CD4-positive, alpha-beta T cell treated with Interleukin-10 for 1 hour (primary cell): Measurements from ENCODE around the gene PRDM12.

Experiments
- DNase-seq: peaks from one replicate; pipeline ENCODE4 v3.0.0-alpha.2; 2020

PRDM12 gene

DNA sequence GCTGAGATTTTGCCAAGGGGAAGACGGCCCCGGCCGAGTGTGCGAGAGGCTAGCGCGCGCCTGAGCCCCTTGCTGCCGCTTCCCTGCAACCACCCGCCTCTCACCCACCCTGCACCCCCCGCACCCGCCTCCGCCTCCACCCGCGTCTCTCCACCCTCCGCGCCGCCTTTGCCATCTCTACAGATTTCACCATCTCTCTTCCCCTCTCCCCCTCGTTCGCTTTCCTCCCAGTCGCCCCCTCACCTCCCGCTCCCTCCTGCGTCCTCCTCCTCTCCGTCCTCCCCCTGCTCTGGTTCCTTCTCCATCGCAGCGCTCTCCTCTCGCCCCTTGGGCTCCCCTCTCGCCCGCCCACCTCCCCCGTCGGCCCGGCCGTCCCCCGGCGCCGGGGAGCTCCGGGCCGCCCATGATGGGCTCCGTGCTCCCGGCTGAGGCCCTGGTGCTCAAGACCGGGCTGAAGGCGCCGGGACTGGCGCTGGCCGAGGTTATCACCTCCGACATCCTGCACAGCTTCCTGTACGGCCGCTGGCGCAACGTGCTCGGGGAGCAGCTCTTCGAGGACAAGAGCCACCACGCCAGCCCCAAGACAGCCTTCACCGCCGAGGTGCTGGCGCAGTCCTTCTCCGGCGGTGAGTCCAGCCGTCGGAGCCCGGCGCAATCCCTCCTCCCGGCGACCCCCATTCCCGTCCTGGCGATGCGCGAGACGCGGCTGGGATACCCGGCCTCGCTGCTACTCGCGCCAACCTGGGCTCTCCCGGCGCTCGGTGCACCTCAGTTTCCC is at the start of gene PRDM12:
PRDM12 (plus strand) TSS at position 344 of the 778 bp plus-strand sequence; CDS start at position 404, 60 bp downstream.
- DNase-seq: no peak

DNA sequence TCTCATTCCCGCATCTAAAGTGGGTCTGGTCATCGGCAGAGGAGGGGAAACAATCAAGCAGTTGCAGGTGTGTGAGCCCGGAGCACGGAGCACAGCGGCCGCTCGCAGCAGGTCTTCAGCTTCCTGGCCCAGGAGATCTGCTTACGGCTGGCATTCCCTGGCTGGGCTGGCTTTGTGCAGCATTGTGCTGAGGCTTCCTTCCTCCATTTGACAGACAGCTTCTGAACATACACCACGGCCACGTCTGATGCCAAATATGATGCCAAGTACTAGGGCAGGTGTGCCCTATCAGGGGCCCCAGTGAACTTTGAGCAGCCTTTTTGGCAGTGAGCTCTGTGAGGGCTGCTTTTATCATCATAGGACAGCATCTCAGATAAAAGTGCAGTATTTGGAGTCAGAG is 47.9 kb upstream of the PRDM12 start:
- no peak for DNase-seq

DNA sequence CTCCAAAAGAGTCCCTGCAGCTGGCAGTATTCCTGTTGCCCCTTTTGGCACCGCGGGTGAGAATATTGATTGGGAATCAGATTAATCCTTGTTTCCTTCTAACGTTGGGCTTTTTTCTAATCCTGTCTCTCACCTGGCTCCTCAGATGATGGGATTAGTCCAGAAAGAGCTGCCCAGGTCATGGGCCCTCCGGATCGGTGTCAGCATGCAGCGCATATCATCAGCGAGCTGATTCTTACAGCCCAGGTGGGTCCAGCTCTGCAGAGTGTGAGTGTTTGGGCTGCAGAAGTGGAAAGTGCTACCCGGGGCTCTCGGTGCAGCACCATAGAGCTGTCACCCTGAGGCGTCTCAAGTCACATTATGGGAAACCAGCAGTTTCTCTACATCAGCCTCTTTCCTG is 40.9 kb upstream of the PRDM12 start:
- DNase-seq: no peak

DNA sequence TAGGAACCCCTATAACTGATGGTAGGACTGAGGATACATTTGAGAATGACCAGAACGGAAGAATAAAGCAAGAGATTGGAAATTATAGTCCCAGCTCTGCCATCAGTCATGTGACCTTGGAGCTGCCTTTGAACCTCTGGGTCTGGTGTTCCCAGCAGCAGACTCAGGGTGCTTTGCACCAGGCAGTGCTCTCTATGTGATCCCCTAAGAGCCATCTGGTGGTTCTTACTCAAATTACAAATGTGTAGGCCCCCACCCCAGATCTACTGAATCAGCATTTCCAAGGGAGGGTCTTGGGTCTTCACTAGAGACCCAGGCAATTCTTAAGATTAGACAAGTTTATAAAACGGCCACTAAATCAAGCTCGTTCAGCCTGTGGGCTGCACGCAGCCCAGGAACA is 40.2 kb upstream of the PRDM12 start:
- DNase-seq: no peak

DNA sequence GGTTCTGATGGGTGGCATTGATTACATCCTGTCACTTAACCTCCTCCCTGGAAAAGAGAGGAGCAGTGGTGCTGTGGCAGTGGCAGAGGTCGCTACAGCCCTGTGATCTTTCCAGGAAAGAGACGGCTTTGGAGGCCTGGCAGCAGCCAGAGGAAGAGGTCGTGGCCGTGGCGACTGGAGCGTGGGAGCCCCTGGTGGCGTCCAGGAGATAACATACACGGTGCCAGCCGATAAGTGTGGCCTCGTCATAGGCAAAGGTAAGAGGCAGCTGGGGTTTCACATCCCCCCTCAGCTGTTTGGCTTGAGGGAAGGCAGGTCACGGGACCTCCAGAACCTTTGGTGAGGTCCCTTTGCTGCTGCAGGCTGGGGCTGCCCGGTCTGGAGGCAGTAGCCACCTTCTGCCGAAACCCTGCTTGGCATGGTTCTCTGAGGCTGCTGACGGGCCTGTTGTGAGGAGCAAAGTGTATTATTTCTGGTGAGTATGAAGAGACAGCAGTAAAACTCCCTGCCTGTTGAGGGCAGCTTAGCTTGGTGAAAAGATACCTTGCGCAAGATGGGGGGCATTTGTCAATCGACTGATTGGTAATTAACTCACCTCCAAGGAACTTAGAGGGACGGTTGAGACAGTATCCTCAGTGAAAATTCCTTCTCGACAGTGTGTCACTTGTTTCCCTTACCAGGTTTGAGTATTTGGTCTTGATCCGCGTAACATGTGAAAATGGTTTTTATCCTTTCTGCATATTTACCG is 38.0 kb upstream of the PRDM12 start:
- no peak for DNase-seq

DNA sequence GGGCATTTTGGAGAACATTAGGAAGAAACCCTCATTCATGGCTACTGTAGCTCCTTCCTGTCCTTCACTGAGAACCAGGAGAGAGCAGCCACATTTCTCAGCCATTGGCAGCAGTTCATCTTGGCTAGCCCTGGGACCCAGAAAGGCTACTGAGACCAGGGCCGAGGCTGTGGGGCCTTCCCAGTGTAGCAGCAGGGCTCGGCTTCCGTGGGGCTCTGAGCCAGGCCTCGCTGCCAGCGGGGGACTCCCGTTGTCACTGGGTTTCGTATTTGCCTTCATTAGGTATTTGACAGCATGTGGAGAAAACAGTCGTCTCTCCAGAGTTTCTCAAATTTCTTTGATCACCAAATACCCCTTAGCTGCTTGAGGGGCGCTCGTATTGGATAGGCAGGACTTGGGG is 37.3 kb upstream of the PRDM12 start:
- DNase-seq: no peak

DNA sequence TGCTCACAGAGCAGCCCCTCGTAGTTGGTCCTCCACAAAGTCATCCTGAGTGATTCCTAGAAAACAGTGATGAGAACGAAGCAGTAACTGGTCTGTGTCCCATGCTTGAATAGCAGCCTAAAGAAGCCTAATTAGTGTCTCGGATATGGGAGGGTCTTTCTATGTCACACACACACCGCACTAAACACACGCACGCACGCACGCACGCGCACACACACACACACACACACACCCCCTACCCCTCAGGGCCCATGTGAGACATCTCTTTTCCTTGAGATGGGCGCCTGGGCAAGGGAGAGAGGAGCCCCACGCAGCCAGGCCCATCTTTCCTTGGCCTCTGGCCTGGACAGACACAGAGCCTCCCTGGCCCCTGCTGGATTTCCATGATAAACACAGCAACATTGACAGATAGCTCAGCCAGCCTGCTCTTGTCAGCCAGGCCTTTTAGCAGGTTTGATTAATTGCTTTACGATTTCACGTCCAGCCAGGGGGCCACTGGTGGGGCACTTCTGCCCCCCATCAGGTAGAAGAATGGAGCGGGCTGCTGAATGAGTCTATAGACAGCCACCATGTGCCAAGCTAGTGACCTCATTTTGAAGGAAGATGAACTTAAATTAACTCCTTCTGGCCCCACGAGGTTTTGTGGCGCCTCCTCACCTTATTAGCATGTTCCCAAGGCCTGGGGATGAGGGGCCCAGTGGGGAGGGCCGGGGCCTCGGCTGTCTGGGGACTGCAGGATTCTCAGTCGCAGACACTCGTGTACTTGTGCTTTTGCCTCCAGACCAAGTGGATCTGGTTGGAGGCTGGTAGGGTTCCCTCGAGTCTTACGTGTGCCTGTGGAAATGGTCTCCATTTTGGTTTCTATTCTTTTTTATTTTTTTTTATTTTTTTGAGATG is 36.2 kb upstream of the PRDM12 start:
- DNase-seq: no peak

DNA sequence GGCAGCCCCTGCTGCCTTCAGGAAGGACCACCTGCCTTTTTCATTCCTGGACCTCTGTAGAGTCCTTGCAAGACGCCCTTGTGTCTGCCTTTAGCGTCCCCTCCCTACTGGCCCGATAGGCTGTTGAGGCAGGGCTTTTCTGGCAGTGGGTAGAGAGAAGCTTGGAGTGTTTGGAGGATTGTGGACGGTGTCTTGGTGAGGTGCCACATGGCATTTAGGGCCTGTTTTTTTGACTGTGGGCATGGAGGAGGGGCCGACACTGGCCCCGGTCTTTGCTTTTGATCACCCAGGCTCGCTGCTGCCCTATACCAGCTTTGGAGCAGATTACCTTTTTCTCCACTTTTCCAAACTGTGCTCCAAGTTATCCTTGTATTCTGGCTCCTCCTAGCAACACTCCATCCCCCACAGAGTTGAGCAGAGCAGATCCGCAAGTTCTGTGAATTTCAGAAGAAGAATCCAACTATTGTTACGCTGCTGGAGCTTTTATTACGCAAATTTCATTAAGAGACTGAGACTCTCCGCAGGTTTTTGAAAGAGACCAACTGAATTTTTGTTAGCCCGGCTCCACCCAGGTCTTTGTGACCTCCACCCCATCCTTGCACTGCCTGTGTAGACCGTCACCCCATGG is 34.8 kb upstream of the PRDM12 start:
- DNase-seq: no peak

DNA sequence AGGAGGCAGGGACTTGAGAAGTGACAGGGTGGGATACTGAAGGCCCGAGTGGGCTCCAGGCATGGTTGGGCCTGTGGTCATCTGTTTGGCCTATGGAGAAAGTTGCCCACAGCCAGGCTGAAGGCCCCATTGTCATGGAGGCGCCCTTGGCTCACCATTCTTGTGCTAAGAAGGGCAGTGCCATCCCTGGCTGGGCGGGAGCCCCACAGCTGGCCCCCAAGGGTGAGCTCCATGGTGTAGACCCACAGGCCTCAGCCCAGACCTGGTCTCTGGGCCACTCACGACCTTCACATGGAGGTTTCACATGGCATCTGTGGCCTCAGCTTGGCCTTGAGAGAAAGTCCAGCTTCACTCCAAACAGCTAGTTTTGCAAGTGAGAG is 34.3 kb upstream of the PRDM12 start:
- no peak for DNase-seq

DNA sequence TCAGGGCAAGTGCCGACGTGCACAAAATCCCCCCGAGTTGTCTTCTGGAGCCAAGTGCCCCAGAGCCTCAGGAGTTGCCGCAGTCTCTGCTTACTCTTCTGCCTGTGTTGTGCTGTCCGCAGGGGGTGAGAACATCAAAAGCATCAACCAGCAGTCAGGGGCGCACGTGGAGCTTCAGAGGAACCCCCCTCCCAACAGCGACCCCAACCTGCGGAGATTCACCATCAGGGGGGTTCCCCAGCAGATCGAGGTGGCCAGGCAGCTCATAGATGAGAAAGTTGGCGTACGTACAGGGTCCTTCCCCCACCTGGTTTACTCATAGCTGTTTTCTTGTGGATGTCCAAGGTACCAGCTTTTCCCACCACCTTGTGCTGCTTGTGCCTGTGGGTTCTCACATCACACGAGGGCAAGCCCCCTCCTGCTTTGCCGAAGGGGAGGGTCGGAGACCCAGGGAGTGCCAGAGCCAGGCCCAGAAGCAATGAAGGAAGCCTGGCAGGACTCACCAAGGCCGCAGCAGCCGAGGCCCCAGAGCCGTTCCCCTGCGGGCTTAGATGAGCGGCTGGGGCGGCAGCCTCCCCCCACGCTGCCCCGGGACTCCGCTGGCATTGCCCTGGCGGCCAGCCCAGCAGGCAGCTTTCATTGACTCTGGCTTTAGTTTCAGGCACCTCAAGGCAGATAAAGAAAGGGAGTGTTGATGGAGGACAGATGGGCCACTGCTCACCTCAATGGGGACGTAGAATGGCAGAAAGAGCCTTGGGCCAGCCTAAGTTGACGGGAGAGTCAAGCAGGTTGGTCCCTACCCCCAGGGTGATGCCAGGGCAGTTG is 33.7 kb upstream of the PRDM12 start:
- DNase-seq: no peak

DNA sequence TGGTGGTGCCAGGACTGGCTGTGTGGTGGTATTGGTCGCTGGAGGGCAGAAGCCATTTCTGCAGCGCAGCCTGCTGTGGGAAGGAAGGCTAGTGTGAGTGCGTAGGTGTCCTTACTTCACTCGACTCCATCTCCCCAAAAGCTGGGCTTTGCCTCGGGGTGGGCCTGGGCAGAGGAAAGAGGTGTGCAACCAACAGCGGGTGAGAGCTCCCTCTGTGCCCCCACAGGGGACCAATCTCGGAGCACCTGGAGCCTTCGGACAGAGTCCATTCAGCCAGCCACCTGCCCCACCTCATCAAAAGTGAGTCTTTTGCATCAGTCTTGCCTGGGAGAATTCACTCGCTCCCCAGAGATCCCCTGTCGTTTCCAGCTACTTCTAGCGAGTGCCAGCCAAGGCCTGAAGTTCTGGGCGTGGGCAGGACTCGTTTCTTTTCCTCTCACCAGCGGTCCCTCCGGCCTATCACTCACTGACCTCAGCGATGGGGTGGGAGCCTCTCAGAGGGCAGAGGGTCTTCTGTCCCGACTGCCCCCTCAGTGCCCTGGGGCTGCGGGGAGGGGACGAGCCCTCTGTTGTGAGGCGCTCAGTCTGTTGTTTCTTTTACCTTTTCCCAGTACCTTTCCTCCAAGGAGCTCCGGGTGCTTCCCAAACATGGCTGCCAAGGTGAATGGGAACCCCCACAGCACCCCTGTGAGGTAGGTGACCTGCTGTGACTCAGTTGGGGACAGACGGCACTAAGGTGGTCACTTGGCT is 32.9 kb upstream of the PRDM12 start:
- no peak for DNase-seq

DNA sequence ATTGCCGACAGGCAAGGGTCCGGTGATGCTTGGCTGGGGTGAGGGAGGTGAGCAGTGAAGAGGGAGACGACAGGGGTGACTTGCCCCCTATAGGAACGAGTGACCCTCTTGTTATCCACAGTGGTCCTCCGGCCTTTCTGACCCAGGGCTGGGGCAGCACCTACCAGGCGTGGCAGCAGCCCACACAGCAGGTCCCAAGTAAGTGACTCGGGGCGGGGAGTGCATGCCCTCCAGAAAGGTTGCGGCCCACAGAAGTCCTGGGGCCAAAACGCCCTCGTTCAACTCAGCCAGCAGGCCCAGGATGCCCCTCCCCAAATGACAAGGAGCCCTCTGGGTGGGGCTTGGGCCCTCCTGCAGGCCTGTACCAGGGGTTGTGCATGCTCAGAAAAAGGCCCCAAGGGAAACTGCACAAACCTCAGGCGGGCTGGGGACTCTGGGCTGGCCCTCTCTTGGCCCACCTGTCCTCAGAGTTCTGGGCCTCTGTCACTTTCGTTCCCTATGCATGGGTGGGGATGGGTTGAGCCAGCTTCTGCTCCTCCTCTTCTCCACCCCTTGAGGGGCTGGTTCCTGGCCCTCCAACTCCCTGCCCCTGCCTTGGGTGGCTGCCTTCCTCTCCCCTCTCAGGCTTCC is 32.2 kb upstream of the PRDM12 start:
- no peak for DNase-seq

DNA sequence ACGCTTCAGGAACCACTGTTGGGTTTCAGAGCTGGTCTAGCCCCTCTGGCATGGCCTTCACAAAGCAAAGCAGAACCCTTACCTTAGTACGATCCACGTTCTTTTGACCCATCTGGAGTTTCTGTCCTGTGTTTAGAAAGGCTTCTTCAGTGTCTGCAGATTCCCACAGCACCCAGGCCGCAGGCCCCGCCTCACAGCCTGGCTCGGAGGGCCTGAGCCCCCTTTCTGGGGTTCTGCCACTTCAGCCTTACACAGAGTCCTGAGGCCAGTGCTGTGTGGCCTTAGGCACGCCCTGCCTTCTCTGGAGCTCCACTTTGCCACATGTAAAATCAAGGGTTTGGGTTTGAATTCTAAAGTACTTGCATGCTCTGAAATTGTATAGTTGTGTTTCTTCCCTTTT is 31.6 kb upstream of the PRDM12 start:
- no peak for DNase-seq

DNA sequence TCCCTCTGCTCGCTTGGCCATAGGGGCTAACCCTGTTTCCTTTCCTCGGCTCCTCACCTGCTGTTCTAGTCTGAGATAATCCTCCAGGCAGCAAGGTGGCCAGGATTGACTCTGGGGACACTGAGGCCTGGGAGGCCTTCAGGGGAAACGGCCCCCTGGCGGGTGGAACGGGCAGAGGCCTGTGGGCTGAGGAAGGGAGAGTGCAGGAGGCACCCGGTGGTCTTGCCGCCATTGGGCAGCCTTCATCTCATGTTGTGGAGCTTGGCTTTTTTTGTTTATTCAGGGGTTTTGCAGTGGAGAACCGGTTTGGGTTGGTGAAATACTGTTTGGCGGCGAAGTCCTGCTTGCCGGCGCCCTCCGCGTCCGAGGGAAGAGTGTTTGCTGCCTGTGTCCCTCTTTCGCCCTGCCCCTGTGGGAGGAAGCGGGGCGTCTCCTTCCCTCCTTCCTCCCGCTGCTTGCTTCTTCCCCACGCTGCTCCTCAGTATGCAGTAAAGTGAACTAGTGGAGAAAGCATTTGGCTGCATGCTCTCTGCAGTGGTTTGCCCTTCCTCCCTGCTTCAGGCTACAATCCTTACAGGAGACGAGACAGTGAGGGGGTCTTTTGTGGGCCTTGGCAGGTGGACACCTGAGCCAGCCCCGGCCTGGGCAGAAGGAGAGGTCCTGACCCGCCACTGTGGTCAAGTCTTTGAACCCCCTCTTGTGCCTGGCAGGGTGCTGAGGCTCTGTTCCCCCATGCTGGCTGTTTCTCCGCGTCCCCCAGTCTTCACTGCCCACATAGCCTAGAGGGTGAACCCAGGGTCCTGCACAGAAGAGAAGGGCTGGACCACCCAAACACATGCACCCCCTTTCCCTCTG is 30.8 kb upstream of the PRDM12 start:
- DNase-seq: no peak

DNA sequence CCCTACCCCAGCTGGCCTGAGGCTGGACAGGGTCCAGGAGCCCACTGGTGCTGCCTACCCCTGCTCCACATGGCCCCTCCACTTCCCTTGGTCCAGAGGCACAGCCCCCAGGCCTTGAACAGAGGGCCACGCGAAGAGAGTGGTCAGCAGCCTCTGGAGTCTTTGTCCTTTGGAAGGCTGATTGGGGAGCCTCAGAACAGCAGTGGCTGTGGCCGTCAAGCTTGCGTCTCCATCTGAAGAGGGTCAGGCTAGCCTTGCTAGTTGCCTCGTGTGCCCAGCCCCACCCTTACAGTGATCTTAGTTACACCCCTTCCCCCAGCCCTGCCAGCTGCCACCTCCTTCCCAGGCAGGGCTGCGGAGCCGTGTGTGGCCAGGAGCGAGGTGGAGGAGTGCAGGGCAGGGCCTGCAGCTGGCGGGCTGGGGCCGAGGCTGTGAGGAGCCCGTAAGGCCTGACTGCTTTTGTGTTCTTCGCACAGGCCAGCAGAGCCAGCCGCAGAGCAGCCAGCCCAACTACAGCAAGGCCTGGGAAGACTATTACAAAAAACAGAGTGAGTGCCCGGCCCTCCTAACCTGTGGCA is 30.1 kb upstream of the PRDM12 start:
- no peak for DNase-seq

DNA sequence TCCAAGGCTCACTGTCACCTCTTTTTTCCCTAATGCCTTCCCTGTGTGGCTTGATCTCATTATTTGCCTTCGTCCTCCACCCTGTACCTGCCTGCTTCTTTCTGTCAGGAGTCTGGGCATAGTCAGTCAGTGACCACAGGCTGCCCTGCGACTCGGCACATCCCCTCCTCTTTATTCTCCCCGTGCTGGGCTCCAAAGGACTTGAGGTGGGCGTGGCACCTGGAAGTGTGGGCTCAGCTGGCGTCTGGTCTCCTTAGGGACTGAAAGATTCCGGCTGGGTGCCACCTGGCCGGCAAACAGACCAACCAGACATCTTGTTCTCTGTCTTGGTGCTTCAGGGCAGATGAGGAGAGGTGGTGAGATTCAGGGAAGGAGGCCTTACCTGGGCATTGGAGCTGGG is 29.6 kb upstream of the PRDM12 start:
- DNase-seq: no peak

DNA sequence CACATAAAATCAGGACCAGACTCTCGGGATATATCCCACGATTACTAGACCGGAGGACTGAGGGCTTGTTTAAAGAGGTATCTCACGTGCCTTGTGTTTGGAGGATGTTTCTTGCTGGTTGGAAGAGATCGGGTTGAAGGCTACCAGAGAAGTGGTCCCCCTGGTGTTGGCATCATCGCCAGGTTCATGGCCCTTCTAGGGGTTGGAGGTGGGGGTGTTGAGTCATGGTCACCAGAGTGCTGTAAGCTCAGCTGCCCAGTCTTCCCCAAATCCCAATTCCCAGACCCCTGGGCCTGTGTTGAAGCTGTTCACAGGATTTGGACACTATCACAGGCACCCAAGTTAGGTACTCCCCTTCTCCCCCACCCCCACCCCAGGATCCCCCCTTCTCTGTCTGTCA is 29.1 kb upstream of the PRDM12 start:
- no peak for DNase-seq

DNA sequence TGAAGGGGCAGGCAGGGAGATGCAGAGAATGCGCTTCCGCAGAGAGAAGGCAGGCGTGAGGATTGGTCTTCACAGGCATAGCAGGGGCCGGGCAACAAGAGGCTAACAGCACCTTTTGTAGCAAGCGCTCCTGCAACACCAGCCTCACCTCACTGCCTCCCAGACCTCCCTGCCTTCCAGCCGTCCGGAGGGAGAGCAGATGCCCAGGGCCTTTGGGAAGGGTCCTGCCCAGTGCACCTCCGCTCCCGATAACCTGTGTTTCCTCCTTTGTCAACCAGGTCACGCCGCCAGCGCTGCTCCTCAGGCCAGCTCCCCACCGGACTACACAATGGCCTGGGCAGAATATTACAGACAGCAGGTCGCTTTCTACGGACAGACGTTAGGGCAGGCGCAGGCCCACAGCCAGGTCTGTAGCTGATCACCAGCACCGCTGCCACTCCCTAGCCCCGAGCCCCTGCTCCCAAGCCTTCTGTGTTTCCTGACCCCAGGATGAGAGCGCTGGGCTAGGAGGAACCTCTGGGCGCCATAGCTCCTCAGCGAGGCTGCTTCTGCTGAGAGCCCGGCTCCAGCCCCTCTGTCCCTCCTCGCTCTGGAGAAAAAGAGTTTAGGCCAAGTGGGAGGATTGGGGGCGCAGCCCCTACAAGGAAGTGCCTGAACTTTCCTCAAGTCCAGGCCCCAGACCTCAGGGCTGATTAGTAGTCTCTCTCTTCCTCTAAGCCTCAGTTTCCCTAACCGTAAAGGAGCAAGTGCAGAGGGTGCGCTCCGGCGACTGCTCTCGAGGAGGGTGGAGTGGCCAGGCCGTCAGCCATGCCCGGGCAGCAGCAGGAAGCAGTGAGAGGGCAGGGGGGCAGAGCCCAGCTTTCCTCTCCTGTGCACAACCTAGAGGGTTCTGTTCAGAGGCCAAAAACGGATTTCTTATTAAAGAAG is 28.4 kb upstream of the PRDM12 start:
- no peak for DNase-seq
